GM18873 (cell line): ENCODE results near the gene TMEM120B.

Experiments
- ATAC-seq: cut with Tn5 transposase; IDR thresholded peaks from one replicate; pipeline ENCODE4 v1.9.1; 2021; ENCODE audit warnings: mild to moderate bottlenecking, moderate library complexity, moderate number of reproducible peaks; ENCODE audit not compliant: unreplicated experiment, low FRiP score

Gene TMEM120B

DNA sequence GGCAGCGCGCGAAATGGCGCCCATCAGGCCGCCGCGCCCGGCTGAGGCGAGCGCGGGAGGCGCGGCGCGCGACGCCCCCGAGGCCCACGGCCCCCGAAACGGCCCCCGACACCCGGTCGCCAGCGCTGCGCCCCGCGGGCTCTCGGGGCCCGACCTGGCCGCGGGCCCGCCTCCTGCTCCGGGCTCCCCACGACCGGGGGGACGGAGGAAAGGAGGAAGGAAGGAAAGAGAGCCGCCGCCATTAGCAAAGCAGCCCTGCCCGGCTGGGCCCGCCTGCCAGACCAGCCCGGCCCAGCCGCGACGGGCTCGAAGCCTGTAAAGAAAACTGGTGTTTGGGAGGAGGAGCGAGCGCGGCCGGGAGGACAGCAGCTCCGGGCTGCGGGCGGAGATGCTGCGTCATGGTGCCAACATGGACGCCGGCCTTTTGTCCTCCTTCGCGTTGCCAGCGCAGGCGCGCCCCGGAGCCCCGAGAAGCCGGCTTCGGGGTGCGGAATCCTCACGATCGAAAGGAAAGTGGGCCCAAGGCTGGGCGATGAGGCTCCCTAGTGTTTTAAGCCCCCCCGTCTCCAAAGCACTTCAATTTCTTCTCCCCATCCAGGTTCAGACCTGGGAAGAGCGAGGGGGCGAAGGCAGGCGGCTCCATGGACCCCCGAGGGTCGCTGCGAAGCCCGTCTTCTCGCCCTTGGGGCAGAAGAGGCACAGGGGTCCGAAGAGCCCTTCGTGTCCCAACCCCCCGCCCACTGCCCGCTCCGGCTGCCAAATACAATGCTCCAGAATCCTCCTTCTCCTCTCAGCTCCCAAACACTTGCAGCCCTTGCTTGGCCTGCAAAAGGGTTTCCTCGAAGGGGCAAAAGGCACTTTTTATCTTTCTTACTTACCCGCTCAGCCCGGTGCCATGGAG is 88.4 kb downstream of the TMEM120B start:
- no peak for ATAC-seq

DNA sequence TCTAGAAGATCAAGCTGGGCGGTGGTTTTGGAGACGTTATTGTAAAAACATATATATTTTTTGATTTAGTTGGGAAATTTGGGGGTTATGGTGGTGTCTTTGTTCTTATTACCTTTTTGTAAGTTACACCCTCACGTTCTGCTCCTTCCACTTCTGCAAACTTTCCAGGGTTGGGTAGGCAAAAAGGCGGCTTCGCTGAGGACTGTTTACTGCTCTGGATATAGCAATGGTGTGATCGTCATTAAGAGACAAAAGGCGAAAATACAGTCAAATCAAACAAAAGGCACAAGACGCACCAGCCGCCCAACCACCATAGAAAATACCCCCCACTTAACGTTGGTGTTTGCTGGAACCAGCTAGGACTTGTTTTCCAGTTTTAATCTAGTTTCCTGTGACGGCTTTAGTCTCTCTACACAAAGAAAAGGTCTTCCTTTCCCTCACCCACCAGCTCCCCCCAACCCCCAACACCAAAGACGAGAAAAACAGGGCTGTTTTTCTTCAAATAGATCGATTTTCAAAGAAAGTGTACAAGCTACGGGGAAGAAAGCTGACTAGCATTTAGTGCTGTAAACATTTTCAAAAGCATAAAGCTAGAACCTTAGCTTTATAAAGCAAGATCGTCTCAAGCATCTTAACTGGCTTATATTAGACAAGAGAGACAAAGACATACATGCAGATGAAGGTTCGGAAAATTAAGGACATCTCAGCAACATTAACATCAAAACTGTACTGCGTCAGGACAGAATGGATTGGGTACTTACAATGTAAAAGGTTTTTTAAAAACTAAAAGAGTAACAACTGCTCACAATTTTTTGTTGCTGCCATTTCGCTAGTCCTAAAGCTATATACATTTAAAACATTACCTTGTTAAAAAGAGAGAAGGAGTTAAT is 89.3 kb downstream of the TMEM120B start:
- no peak for ATAC-seq

DNA sequence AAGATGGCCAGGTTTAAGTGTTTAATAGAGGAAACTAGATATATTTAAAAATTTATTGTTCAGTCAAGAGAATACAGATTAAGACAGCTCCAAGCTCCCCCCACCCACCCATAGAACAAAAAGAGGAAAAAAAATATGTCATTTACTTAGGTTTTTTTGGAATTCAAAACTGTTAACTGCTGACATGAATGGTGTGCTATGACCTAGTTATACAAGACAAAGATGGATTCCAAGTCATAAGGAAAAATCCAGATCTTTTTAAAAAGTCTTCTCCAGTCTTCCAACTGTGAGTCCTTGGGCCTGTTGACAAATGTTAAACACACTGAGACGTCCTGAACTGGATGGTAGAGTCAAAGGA is 89.9 kb downstream of the TMEM120B start:
- no peak for ATAC-seq

DNA sequence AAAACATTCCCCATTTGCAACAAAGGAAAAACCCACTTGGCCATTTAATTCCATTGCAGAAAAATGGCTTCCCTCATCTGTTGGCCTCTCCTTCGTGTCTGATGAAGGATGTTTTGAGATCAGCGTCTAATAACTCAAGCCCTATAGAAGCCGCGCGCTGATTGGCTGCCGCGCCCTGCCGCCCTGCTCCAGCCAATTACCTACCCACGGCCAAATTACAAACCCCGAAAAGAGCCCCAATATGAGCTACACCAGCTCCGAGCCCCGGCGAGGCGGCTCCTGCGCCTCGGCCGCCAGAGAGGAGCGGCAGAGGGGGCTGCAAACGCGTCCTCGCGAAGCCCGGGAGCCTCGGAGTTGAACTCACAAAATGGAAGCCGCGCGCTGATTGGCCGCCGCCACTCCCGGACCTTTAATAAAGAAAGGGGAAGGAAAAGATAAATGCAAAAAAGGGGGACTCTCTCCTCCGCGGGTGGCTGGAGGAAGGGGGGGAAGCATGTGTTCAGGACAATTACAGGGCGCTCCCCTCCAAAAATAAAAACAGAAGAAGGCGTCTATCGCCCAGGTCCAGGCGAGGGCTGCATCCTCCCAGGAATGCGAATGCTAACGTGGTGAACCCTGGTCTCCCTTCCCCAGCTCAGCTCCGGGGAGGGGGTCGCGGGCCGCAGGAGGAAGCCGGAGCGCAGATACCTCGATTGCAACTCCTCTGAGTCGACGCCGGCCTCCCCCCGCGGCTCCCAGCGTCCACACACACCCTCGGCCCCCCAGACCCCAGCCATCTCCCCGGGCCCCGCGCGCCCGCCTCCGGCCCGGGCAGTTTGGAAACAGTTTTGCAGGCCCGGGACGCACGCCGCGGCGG is 90.5 kb downstream of the TMEM120B start:
- ATAC-seq = peak; percentile 44

DNA sequence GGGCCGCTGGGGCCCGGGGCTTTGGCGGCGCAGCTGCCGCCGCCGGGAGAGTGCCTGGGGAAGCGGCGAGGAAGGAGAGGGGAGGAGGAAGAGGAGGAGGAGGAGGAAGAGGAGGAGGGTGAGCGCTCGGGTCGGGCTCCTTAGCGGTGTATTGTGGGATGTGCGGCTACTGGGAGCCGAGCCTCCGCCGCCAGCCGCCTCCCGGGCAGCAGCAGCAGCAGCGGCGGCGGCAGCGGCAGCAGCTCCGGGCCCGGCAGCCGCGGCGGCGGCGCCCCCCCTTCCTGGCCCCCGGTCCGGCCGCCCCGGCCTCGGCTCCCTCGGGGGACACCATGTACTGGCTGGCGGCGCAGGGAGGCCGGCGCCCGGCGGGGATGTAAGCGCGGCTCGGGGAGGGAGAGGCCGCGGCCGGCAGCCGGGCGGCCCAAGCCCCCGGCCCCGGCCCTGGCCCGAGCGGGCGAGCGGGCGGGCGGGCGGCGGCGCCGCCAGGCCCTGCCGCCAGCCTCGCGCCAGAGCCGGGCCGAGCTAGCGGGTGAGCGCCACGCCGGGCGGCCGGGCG is 91.4 kb downstream of the TMEM120B start, which contains the start of gene SETD1B:
SETD1B (plus strand) TSS at position 149 of the 556 bp plus-strand sequence. CDS start 729 bp downstream, outside the sequence.
- ATAC-seq = no peak

DNA sequence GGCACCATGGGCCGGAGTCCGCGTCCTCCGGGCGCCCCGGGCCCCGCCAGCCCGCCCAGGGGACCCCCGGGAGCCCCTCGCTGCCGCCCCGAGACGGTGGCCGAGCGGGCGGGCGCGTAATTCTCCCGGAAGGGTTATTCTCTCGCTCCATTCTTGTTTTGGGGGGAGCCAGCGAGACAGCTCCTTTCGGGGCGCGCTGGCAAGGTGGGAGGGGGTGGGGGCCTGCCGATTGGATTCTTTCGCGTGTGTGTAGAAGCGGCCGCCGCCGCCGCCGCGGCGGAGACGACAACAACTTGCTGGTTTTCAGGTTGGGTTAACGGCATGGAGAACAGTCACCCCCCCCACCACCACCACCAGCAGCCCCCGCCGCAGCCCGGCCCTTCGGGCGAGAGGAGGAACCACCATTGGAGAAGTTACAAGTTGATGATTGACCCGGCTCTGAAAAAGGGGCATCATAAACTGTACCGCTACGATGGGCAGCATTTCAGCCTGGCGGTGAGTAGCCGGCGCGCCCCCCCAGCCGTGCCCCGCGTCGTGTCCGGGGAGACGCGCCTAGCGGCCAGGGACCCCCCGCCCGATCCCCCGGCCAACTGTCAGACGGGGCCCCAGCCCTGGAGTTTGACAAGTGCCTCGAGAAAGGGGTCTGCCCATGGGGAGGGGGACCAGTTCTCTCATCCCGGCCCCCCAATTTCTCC is 92.0 kb downstream of the TMEM120B start:
- no peak for ATAC-seq

DNA sequence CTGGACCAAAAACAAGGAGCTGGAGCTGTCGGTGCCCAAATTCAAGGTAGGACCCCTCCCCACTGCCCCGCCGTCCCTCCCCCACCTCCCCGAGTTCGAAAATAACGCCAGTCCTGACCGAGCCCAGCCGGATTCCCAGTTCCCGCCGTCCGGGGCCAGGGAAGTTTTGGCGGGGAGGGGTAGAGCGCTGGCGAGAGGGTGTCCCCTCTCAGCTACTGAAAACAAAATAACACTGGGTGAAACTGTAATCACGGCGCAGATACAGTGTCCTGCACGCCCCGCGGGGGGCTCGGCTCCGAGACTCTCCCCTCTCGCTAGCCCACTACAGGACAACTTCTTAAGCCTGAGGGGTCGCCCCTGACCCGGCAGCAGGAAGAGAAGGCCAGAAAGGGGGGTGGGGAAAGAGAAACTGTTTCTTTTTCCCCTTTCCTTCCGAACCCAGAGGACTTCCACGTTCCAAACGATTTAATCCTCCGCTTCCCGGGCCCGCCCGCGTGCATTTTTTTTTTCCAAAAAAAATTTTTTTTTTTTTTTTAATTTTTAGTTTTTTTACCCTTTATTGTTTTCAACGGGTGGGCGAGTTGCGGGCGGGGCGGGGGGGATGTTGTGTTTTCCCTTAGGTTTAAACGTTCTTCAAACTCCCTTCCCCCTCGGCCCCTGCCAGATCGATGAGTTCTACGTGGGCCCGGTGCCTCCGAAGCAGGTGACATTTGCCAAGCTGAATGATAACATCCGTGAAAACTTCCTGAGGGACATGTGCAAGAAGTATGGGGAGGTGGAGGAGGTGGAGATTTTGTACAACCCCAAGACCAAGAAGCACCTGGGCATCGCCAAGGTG is 92.8 kb downstream of the TMEM120B start:
- no peak for ATAC-seq

DNA sequence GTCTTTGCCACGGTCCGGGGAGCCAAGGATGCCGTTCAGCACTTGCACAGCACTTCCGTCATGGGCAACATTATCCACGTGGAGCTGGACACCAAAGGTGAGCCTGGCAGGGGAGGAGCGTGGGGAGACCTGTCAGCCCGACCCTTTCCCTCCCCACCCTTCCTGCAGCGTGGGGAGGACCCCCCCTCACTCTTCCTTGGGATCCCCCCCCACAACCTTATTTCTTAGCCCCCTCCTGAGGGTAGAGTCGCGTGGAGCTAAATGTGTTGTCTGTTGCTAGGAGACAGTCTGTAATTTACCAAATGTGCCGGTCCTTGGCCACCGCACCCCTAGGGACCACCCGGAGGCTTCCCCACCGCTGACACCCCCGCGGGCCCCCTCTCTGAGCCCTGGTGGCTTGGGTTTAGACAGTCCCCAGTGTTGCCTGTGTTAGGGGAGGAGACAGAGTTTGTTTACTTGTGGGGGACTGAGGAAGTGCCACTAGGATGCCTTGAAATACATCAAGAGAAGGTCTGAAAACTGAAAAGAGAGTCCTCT is 93.5 kb downstream of the TMEM120B start:
- no peak for ATAC-seq

DNA sequence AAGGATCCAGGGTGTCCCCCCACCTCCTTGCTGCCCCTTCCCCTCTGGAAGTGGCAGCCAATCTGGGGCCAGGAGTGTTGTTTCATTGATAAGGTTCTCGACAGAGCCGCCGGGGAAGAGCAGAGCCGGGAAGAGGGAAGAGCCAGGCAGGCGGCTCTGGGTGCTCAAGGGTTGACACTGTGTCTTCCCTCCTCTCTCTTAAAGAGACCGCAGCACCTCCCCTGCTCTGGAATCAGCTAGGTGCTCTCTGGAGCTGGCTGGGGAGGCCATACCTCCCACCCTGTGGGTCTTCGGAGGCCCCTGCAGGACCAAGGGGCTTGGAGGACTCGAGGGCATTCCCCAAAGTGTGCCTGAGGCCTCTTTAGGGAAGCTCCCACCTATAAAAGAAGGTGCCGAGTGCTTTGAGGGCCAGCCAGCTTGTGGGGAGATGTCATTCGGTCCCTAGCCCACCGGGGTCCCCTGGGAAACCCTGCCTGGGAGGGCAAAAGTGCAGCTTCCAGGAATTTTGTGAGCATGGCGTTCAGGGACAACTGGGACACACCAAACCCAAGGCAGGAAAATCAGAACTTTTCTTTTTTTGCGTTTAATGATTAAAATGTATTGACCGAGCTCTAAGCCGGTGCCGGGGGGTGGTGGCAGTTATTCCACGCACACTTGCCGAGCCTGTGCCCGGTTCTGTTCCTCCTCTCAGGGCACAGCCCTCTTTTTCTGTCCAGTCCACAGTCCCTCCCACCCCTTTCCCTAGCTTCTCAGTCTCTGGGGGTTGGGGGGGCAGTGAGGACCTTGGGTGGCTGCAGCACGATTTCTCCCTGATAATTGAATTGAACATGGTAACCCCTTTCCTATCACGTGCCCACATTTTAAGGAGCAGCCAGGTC is 94.2 kb downstream of the TMEM120B start:
- no peak for ATAC-seq

DNA sequence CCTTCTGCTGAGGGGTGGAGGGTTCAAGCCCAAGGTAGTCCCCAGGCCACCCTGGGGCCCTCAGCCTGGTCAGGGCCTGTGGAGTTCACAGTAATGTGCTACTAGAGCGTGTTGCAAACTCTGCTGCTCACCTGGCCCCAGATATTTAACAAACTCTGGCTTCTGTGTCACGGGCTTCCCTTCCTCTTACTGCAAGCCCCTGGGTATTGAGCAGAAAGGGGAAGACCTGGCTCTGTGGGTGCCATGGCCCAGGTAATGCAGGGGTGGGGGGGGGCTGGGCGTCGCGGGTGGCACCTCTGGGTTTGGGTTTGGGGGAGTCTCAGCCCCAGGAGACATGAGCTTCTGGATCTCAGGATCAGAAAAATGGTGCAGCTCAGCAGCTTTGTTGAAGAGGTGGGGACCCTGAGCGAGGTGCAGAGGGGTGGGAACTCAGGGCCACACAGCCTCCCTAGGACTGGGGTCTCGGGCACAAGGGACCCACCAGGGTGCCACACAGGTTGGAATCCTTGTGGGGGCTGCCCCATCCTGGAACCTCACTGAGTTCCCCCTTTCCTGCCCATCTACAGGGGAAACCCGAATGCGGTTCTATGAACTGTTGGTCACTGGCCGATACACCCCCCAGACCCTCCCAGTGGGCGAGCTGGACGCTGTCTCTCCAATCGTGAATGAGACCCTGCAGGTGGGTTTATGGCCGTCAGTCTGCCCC is 95.2 kb downstream of the TMEM120B start:
- no peak for ATAC-seq

DNA sequence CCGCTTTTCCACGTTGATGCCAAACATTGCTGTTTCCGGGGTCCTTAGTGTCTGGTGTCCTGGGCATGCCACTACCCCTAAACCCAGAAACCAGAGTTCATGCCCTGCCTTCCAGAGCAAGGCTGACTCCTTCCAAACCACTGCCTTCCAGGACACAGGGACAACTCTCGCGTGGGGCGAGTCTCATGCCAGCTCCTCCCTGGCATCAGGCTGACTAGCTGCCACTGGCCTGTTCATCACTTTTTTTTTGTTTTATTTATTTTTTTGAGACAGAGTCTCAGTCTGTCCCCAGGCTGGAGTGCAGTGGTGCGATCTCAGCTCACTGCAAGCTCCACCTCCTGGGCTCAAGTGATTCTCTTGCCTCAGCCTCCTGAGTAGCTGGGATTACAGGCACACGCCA is 96.1 kb downstream of the TMEM120B start:
- ATAC-seq = no peak

DNA sequence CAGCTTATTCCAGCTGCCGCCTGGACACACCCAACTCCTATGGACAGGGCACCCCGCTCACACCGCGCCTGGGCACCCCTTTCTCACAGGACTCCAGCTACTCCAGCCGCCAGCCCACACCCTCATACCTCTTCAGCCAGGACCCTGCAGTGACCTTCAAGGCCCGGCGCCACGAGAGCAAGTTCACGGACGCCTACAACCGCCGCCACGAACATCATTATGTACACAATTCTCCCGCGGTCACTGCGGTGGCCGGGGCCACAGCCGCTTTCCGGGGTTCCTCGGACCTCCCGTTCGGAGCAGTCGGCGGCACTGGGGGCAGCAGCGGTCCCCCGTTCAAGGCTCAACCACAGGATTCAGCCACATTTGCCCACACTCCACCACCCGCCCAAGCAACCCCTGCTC is 97.2 kb downstream of the TMEM120B start:
- ATAC-seq = no peak

DNA sequence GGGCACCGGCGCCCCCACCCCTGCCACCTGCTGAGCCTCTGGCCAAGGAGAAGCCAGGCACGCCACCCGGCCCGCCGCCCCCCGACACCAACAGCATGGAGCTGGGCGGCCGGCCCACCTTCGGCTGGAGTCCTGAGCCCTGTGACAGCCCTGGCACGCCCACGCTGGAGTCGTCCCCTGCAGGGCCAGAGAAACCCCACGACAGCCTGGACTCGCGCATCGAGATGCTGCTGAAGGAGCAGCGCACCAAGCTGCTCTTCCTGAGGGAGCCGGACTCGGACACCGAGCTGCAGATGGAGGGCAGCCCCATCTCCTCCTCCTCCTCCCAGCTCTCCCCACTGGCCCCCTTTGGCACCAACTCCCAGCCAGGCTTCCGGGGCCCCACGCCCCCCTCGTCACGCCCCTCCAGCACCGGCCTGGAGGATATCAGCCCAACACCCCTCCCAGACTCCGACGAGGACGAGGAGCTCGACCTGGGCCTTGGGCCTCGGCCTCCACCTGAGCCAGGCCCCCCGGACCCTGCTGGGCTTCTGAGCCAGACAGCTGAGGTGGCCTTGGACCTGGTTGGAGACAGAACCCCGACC is 97.8 kb downstream of the TMEM120B start:
- no peak for ATAC-seq

DNA sequence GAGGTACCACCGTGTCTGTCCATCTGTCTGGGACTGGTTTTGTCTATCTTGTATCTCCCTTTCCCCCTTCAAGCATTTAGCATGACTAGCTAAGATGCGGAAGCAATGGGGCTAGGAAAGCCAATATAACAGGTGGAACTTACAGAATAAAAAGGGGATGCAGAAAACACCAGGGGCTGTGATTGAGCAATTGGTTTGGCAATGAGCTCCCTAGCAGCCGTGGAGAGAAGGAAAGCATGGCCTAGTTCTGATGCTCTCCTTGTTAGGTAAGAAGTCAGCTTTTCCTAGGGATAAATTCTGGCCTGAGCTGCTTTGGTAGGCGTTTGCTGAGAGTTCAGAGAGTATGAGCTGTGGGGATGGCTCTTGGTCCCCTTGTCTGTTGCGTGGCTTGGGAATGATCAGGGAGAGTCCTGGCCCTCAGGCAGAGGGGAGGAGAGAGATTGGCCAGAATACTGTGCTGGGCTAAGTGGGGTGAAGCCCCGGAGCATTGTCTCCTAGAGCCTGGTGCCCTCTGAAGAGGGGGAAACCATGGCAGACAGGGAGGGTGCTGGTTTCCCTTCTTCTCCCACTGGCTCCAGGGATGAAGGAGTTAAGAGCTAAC is 98.4 kb downstream of the TMEM120B start:
- no peak for ATAC-seq

DNA sequence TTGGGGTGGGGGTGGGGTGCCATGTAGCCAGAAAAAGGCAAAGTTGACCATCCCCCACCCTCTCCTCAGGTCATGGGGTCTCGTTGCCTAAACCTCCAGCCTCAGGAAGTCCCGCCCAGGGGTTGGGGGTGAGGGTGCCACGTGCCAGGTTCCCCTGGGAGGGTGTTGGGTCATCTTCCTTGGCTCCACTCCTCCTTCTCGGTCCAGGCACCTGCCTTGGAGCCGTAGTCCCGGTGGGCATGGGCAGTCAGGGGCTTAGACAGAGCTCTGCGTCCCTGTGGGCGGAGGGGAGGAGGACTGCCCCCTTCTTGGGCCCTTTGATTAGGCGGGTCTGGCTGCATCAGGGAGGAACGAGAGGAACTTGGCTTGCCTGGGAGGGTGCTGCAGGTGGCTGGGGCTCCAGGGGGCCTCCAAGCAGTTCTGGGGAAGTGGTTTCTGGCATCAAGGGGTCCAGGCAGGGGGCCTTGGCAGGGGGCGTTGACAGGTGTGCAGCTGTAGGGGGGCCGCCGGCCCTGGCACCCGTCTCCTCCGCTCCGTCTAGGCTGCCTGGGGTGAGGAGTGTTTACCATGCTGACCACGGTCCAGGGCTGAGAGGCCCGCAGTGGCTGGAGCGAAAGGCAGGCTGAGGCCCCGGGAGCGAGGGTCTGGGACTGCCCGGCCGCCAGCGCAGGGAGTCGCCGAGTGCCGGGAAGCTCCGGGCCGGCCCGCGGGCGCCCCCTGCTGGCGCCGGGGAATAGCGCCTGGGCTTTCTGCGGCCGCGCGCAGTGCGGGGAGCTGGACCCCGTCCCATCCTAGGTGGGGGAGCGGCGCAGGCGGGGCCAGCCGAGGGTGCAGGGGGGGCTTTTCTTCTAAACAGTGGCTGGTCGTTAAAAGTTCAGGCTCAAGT is 99.1 kb downstream of the TMEM120B start:
- no peak for ATAC-seq
